GM19397 (cell line): Measurements from ENCODE around the gene CYGB.

ENCODE experiments used
- ATAC-seq: cut with Tn5 transposase; IDR thresholded peaks from one replicate; pipeline ENCODE4 v1.9.1; 2021; ENCODE audit warnings: mild to moderate bottlenecking, moderate library complexity; ENCODE audit not compliant: unreplicated experiment

CYGB gene

DNA sequence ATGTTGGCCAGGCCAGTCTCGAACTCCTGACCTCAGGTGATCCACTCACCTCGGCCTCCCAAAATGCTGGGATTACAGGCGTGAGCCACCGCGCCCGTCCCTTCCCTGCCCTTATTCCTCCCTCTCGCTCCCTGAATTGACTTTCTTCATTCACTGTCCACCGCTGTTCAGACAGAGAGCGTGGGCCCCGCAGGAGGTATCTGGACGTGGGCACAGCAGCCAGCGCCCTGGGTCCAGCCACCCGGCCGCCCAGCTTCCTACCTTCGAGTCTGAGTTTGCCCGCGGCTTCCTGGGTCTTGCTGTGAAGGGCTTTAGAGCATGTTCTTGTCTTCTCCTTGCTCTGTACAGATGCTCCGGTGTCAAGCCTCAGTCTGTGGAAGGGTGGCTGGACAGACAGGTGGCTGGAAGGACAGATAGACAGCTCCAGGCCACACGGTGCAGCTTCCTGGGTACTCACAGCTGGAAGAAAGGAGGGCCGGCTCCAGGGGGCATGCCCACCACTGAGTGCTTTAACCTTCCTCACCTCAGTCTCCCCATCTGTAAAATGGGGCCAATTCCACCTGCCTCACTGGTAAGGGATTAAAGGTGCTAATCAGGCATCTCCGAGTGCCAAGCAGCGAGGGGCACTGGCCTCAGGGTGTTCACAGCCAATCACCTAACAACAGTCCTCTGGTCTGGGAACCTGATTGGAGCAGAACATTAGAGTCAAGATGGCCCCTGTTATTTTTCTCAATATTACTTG lies 49.9 kb downstream of the CYGB start:
- no peak for ATAC-seq

DNA sequence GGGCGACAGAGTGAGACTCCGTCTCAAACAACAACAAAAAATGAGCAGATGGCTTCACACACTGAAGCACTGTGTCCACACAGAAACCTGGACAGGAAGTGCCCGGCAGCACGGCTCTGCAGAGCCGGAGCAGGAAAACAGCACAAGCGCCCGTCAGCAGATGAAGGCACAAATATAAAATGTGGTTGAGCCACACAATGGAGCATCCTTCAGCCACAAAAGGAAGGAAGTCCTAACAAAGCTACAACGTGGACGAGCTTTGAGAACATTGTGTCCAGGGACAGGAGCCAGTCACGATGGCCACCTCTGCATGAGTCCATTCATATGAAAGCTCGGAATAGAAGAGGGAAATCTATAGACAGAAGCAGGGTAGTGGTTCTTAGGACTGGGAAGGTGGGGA lies 51.9 kb downstream of the CYGB start:
- ATAC-seq, result no peak

DNA sequence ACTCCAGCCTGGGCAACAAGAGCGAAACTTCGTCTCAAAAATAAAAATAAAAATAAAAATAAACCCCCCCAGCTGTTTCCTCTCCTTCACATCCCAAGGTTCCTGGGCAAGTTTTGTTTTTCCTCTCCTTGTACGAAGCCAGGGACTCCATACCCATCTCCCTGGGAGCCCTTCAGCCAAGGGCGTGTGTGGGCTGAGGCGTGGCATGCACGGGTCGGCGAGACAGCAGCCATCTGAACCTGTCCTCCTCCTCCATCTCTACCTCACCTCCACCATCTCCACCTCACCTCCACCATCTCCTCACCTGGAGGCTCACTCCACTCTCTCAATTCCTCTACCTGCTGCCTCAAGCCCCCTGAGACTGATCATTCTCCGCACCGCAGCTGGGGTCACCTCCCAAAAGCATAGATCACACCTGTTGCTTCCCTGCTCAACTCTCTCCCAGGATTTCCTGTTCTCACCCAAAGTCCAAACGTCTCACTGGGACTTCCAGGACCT lies 53.2 kb downstream of the CYGB start:
- ATAC-seq, result no peak

DNA sequence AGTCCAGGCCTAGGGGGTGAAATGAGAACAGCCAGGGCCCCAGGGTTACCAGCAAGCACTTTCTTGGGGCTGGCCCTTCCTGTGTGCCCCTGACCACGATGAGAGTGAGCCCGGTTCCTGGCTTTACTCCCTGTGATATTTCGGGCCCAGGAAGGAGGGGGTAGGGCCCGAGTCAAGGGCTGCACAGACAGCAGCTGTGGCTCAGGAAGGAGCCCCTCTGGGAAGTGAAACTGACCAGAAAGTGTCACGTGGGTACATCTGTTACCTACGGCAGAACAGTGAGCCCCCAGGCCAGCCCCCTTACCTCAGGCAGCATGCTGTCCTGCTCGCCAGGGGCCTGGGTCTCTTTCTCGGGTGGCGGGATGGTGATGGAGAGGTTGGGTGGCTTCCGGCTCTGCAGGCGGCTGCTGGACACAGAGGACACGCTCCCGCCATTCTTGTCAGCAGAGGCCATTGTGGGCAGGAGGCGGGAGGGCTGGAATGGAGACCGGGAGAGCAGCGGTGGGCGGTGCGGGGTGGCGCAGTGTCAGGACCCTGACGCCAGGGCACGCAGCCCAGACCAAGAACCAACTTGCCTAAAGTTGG lies 56.3 kb downstream of the CYGB start:
- ATAC-seq, result peak; percentile 69

DNA sequence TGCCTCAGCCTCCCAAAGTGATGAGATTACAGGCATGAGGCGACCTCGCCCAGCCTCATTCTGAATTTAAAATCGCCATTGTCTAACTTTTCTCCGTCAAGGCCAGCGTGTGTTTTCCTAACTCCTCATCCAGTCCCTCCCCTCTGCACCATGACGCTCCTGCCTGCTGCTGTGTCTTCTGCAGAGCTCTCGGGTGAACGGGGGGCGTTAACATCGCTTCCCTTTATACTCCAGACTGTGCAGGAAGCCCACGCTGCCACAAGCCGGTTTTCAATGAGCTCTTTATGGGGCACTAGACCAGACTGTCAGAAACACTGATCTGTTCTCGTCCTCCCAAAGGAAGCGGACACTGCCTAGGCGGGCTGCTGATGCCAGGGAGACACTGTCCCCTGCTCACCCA lies 56.9 kb downstream of the CYGB start:
- ATAC-seq, result no peak

DNA sequence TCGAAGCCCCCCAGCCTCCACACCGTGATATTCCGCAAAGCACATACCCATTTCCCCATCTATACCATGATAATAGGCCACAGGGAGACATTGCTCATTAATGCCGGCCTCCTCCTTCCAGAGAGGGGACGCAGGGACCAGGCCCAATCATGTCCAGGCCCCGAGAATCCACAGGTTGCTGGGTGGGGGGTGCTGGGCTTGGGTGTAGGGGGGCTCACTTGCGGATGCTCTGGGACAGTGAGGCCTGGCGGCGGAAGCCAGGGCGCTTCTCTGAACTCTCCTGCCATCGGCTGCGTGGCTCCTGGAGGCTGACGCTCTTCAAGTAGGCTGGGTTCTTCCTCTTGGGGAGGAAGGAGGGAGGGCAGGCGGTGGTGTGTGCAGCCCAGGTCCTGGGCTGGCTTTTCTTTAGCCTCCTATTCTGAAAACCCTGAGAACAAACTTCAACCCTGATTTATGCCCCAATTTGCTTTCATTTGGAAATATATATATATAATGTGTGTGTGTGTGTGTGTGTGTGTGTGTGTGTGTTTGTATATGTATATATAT lies 57.9 kb downstream of the CYGB start:
- ATAC-seq, result no peak

DNA sequence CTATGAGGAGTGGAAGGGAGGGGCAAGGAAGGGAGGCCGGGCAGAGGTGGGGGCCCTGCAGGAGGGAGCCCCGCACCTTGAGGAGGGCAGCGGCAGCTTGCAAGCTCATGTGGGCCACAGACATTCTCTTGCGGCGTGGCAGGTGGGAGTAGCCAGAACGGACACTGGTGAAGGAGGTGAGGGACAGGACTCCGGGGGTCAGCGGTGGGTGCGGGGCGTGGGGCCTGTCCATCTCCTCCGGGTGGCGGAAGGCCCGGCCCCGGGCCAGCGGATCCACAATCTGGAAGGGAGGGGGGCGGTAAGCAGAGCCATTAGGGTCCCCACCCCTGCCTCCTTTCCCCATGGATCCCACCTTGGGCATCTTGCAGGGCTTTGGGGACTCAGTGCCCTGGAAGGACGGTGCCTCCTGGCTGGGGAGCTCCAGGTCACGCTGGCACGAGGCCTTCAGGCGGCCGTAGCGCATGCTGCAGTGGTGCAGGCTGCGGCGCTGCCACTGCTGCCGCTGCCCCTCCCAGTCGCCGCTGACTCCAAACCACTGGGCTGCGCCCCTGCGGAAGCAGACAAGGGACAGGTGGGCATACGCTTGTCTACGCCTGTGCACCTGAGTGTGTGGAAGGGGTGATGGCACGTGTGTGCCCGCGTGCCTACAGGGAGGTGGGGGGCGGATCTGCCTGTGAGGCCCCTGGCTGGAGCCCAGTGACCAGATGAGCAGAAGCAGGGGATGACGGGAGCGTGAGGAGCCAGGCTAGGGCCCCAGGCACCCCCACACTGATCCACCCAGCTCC lies 58.6 kb downstream of the CYGB start:
- ATAC-seq, result no peak

DNA sequence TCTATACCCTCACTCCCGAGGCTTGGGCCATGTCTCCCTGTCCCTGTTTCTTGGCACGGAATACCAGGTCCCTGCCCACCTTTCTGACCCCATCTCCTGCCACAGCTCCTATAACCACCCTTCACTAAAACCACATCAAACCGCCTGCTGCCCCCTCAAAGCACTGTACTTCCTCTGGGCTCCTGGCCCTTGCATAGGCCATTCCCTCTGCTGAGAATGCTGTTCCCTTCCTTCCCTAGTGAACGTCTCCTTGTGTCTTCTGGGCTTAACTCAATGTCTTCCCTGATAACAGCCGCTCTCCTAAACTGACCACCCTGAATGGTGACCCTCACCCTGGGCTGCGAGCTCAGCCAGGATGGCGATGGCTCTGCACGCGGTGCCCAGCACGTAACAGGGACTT lies 59.4 kb downstream of the CYGB start:
- no peak for ATAC-seq

DNA sequence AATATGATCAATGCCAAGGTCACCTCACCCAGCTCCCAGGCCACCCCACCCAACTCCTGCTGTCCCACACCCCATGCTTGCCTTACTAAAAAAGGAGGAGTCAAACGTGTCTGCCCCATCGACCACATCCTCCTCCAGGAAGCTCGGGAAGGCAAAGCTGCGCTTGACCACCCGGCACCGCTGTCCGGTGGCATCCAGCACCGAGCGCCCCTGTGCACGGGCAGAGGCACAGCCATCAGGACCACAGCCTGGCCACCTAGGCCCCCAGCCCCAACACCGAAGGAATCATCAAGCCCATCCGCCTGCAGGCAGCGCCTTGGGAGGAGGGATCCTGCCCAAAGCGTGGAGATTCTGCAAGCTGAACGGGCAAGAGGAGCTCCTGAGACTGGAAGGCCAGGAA lies 59.9 kb downstream of the CYGB start:
- no peak for ATAC-seq
